Measurements from ENCODE around the gene LGALSL.
A peak's percentile ranks its signal among the peaks of the same experiment; 100 is the strongest.

Gene LGALSL

DNA sequence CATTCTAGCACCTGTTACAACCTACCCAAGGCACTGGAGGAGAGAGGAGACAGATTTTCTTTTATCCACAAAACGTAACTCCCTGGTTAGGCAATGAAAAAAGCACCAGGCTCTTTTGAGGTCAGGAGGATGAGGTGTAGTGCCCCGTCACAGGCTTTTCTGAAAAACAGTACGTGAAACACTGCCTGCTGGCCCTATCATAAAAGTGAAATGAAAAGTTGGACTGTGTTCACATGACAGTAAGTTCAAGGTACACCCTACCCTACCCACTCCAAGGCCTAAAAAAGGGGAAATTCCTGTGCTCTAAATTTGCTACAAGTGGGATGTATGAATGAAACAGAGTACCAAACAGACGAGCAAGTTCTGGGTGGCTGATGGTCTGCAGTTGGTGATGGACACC lies 17.6 kb downstream of the LGALSL start:
- DNase-seq (ENCODE audit: low read depth): no peak

DNA sequence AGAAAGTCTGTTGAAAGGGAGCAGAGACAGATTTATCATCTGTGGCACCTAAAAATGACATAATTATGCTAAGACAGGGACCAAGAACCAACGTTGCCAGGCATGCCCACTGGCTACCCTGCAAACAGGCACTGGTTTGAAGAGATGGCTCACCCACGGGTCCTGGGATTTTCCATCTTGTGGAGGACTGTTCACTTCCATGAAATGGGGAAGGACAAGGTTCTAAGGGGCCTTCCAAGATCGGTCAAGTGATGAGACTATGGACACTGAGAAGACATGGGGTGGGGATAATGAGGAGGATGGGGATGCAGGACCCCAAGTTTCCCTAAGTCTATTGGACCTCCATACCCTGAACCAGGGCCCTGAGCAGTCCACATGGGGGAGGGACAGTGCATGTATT lies 18.9 kb downstream of the LGALSL start:
- DNase-seq (ENCODE audit: low read depth): no peak

DNA sequence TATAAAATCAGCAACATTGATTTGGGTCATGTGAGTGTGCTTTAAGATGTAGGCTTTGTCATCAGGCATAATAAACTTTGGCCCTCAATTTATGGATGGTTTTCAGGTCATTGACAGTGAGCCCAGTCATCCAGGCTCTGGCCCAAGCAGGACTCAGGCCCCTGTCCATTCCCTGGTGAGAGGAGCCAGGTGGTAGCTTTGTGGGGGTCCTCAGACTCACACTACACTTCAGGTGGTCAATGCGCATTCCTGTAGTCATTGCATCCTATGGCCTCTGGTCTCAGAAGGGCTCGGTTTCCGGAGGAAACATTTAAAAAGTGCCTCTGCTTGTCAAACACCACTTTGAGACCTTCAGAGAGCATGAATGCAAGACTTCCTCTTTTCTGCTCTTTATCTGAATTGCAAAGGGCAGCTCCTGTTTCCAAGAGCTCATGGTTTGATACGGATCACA lies 20.2 kb downstream of the LGALSL start:
- DNase-seq (ENCODE audit: low read depth): no peak

DNA sequence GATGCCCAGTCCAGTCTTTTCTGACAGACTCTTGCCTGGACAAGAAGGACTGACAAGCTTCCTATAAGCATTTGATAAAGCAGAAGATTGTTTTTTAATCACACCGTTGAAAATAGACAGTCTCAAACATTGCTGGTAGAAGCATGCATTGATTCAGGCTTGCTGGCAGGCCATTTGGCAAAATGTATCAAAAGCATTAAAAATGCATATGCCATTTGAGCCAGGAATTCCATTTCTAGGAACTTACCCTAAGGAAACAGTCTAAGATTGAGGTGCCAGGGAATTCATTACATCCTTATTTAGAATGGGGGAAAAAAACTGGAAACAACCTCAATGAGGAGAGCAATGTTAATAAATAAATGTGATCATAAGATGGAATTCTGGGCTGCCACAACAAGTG lies 20.7 kb downstream of the LGALSL start:
- DNase-seq (ENCODE audit: low read depth): no peak

DNA sequence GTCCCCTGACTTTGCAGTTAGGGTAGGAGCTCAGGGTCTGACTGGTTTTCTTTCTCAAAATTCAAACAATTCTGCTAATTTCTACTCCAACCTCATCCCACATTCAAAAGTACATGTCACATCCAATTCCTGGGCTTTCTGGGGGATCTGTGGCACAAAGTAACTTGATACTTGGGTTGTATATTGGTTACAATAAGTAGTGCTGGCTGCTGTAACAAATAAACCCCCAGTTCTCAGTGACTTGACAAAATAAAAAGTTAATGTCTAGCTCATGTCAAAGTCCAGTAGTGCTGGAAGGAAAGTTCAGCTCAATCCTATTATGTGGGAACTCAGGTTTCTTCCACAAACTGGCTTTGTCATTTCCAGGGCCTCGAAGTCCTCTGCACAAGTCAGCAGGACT lies 23.1 kb downstream of the LGALSL start:
- no peak for DNase-seq (ENCODE audit: low read depth)

DNA sequence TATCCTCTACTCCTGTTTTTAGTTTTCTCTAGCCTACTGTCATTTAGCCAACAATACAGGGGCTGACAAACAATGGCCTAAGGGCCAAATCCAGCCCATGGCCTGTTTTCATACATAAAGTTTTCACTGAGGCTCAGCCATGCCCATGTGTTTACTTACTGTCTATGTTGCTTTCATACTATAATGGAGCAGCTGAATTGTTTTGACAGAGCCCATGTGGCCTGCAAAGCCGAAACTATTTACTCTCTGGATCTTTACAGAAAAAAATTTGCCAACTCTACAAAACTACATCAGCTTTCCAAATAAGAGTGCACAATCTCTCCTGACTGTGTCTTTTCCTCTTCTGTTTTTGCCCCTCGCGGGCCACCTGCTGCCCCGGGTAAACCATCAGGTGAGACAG lies 24.0 kb downstream of the LGALSL start:
- DNase-seq (ENCODE audit: low read depth): no peak

DNA sequence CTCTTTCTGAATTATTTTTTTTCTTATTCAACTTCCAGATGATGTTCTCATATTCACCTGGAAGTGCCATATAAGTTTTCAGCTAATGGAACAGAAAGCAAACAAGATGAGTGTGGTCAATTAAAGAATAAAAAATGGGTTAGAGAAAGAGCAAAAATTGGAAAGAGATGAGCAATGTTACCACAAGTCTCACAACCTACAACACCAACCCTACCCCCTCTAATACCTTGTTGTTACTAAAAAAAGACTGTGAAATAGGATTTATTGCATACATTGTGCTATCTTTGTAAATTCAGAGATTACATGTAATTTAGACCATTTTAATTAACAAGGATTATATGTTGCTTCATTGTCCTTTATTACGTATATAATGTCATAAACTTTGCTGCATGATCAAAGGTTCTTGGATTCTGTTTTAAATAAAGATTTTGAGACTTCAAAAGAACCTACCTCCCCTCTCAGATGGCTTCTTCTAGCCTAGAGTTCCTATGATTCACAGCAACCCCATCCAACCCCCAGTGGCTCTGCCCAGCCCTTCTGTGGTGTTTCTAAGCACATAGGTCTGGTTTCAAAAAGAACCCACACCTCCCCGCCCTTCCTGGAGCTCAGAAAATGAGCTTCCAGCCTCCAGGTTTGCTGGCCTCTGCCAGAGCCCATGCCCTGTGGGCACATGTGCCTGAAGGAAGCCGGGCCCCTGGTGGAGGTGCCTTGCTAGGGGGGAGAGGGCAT lies 24.7 kb downstream of the LGALSL start:
- no peak for DNase-seq (ENCODE audit: low read depth)

DNA sequence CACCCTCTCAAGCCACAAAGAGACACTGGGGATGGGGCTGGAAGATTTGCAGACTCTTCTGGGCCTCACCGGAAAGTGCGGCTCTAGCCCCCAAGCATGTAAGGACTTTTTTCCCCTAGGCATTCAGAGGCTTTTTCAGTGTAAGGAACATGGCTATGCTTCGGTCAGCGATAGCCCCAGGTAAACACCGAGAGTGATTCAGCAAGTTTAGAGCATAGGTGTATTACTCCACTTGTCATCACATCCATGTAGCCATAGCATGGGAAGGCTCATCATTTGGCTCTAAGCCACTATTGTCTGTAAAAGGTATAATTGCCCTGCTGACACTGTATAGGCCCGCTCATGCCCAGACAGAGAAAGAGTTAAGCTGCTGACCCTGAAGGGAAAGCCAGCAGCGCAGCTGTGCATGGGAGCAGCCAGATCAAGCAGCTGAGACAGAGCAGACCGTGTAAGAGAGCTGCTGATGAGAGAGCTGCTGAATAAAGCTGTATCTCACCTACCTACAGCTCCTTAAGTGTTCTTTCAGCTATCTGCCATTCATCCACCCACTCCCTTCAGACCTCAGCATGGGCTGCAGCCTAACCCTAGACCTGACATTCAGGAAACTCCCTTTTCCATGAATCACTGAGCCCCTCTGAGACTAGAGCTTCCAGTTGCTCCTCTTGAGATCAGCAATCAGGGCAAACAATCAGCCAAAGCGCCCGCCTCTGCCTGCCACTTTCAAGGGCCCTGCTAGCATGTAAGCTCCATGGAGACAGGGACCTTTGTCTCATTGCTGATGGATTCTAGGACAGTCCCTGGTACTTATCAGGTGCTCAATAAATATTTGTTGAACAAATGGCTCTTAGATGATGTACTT lies 25.5 kb downstream of the LGALSL start:
- DNase-seq (ENCODE audit: low read depth): no peak

DNA sequence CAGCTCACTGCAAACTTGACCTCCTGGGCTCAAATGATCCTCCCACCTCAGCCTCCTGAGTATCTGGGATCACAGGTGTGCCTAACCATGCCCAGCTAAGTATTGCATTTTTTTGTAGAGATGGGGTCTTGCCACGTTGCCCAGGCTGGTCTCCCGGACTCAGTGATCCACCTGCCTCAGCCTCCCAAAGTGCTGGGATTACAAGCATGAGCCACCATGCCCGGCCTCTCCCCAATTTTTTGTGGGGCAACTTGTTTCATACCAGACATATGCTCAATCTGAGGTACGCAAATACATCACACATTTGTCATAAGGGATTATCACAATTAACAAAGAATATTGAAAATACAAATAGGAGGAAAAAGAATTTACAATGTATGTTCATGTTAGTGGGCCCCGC lies 27.7 kb downstream of the LGALSL start:
- no peak for DNase-seq (ENCODE audit: low read depth)

DNA sequence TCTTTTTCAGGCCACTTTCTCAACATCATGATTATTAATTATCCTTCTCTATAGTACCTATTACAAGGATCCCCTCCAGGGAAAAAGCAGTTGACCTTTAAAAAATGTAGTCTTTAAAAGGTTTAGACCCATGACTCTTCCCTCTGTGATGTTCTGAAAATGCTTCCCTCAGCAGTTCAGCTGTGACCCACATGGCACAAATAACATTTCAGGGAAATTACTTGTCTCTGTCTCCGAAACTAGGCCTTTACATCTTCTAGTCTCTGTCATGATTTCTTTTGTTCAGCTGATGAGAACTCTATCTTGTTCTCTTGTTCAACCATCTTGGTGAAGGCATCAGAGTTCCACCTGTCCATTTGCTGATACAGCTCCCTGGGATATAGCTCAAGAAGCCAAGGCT lies 28.3 kb downstream of the LGALSL start:
- no peak for DNase-seq (ENCODE audit: low read depth)

DNA sequence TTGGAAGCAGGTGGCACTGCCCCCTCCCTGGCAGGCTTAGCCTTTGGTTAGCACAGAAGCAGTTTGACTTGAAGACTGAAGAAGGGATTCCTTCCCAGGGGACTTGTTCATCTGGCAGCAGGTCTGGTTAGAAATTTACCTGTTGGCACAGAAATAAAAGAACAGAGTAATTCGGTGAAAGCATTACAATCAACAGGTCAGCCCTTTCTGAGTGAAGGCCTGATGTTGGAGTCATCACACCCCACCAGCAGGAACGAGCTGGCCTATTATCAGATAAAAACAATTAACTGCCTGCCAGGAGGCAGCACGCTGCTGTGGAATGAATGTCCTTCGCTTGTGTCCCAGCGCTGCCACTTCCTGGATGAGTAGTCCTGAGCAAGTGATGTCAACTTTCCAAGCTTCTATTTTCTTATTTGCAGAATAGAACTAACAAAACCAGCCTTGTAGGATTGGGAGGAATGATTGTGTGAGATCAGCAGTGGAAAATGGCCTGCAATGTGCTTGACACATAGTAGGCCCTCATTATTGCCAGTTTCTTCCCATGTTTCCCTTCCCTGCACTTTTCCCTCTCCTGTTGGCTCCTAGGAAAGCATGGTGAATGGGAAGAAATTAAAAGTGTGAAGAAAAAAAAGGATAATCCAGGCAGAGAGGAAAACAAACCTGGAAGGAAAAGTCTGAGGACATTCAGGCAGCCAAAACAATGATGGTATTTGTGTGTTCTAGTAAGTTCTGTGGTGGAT lies 29.0 kb downstream of the LGALSL start:
- no peak for DNase-seq (ENCODE audit: low read depth)

DNA sequence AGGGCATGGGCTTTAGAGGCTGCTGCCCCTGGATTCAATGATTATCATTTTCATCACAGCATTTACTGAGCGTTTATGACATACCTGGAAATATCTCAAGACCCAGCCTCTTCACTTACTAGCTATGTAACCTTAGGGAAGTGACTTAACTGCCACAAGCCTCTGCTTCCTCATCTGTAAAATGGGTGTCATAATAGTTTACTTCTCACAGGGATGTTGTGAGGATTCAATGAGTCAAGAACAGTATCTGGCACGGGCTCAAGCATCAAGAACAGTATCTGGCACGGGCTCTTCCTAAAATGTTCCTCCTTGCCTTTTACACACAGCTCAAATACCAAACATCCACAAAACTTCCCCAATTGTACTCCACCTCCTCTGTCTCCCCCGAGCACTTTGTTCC lies 31.4 kb downstream of the LGALSL start:
- DNase-seq (ENCODE audit: low read depth): no peak

DNA sequence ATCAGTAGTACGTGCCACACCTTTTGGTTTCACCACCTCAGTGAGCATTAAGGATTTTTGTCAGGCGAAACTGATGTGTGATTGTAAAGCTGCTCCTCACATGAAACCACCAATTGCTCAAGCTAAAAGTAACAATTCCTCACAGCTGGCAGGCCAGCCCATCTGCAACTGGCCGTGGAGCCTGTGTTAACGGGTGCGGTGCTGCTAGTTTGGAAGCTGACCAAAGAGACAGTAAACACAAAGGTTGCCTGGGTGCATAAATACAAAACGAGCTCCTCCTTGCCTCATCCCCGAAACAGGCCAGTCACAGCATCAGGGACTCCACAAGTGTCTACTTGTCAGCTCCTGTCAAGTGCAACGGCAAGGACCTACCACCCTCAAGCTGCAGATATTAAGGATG lies 32.0 kb downstream of the LGALSL start:
- DNase-seq (ENCODE audit: low read depth): peak; percentile 13

DNA sequence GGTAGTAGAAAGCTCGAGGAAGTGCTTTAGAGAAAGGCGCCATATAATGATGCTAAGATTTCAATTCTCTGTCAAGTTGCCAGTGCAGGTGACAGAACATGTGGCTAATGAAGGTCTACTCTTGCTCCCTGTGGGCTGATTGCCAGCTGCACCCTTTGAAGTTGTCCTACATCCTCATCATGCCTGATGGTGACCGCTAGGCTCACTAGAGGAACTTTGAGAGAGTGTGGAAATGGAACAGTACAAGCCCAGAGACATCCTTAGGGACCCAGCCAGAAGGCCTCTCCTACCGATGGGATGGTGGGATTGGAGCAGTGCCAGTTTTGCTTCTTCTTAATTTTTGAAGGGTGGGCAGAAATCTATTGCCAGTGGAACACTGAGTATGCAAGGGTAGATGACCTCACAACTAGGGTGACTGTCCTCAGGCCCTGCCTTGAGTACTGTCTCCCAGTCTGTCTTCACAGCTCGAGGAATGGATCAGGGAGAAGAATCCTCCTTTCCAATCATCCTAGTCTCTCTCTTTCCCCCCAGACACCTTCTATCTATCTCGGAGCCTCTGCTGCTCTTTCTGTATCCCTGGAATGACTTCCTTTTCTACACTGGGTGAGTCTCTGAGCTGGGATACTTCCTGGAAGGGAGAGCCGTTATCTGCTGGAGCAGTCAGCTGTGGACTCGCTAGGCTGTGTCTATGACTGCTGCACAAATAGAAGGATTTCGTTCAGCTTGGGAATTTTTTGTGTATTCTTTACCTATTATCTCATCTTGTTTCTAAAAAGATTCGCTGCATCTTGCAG lies 33.5 kb downstream of the LGALSL start:
- DNase-seq (ENCODE audit: low read depth): no peak

DNA sequence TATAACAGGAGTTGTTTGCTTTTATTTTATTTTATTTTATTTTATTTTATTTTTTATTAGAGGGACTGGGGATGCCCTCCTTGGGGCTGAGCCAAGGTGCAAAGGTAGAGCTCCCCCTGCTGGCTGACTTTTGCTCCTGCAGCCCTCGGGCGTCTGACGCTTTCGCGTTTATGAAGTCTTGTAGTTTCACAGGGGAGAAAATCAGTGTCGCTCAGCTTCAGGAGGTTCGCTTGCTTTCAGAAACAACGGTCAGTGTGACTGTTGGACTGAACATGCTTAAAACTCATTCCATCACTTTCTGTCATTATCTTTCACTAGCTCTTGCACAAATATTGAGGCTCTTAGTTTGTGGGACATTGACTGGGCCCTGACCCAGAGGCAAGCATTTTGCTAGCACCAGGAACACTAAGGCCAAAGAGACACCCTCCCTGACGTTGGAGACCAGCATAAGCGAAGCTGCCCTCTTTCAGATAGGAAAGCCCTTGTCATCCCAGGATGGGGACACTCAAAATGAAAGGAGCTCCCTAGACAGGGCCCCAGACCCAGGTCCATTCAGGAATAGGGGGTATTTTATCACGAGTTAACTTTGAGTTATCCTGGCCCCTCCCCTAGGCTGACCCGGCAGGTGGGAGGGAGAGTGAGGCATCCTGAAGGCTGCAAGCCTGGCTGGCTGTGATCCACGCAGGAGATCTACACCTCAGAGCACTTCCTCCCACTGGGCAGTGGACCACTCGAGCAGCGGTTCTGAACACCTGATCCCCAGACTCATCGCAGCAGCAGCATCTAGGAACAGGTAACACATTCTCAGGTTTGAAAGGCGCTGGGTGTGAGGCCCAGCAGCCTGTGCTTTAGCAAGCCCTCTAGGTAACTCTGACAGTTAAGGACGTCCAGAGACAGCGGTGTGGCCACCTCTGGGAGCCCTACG lies 34.4 kb downstream of the LGALSL start:
- DNase-seq (ENCODE audit: low read depth): peak; percentile 24

DNA sequence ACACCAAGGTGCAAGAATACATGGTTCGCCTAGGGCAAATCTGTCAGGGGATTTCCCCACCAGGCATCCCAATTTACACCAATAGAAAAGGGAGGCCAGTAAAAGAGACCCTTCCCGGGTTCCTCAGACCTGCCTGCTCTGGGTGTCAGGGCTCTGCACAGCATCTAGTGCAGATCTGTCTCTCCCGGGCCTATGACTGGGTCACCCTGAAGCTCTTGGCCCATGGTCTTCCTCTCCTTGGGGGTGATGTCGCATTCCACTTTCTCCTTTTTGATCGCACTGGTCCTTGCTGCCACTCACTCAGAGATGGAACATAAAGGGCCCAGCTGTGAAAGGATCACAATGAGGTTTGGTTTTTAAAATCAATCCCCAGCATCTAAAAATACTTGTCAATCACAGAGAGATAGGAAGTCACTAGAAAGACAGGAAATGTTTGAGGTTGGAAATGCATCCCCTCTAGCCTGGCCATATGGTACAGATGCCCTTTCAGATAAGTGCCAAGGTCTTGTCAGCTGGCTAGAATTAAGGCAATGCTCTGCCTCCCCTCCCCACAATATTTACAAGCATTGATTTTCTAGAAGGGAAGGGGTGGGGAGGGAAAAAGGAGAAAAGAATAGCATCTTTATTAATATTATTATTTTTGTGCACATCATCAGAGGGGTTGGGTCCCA lies 35.3 kb downstream of the LGALSL start:
- DNase-seq (ENCODE audit: low read depth): no peak

DNA sequence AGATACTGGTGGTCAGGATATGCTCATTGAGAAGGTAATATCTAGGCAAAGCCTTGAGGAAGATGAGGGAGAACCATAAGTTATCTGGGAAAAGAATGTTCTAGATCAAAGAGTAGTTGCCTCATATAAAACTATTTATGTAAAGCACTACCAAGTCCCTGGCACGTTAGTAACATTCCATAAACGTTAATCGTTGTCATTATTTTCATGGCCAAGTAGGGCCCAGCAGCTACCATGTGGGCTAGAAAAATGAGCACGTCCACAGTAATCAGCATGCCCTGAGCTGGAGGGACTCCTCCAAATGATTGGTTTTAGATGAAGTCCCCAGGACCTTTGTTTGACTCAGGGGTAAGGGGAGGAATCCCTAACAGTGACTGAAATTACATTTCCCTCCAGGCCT lies 37.5 kb downstream of the LGALSL start:
- DNase-seq (ENCODE audit: low read depth): no peak

DNA sequence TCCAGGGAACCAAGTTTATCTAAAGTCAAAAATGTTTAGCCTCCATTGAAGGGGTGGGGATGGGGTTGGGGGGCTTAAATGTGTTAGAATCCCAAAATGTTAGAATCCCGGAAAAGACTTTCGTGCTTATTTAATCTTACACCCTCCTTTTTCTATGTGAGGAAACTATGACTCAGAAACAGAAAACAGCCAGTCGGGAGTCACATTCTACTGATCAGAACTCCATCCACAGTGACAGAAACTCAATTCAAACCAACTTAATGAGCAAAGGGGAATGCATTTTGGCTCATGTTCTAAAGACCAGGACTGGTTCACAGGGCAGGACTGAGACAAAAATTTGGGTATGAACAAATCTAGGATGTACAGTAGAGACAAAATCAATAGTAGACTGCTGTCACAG lies 38.3 kb downstream of the LGALSL start:
- DNase-seq (ENCODE audit: low read depth): no peak

DNA sequence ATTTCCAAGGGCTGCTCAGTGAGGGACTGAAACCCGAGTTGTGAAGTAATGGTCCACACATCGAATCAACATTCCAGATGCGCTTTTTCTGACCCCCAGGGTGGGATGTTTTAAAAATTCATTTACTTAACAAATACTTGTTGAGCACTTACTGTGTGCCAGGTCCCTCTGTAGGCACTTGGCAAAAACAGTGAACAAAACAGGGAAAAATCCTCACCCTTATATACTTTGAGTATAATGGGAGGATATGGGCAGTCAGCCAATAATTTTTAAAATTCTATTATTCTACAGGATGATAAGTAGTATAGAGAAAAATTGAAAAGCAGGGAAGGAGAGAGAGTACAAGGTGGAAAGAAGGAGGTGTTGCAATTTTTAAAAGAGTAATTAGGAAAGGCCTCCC lies 38.9 kb downstream of the LGALSL start:
- no peak for DNase-seq (ENCODE audit: low read depth)

DNA sequence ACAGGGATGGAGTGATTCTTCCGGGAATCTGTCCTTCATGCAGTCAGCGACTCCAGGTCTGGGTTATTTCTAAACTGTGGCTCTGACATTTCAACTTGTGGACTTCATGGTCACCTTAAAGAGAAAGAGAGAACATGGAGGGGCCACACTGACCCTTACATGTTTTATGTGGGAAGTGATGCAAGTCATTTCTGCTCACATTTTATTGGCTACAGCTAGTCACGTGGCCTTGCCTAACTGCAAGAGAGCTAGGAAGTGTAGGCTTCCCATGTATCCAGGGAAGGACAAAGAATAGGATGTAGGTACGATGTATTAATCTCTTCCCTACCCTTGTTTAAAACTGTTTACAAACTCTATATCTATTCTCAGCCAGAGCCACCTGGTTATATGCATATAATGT lies 39.8 kb downstream of the LGALSL start:
- DNase-seq (ENCODE audit: low read depth): no peak

Data from stromal cell of bone marrow (primary cell).